NCI-H526 treated with DMSO at 0.1 percent for 48 hours (cell line): ENCODE data around the gene CACNB4.

Source experiments
- DNase-seq: peaks from one replicate; lab custom pipeline; 2025; lab: John Stamatoyannopoulos, UW

Gene CACNB4

DNA sequence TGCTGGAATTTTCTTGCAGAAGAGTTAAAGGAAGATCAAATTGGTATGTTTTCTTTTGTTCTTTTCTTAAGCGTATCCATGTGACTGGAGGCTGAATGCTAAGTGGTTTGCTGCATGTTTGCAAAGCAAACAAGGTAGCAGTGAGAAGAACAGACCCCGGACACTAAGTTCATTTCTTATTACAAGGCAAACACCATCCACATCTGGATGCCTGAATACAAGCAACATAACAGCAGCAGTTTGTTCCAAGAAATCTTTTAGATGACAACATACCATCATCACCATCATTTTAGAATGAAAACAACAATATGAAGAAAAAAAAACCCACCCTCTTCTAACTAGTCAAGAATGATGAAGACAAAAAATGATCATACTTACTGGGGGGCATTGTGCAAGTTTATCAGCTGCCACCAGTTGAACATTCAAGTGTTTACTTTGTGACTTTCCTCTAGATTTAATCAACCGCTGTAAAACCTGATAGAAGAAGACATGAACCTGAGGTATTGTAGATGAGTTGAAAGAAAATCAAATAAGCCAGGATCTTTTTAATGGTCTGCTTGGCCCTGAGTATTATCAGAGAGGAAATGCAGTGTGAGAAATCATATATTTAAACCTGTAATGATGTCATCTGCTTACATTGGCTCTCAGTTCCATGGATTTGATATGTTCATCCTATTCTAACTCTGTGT, 245.6 kb downstream of the CACNB4 start:
- no peak for DNase-seq

DNA sequence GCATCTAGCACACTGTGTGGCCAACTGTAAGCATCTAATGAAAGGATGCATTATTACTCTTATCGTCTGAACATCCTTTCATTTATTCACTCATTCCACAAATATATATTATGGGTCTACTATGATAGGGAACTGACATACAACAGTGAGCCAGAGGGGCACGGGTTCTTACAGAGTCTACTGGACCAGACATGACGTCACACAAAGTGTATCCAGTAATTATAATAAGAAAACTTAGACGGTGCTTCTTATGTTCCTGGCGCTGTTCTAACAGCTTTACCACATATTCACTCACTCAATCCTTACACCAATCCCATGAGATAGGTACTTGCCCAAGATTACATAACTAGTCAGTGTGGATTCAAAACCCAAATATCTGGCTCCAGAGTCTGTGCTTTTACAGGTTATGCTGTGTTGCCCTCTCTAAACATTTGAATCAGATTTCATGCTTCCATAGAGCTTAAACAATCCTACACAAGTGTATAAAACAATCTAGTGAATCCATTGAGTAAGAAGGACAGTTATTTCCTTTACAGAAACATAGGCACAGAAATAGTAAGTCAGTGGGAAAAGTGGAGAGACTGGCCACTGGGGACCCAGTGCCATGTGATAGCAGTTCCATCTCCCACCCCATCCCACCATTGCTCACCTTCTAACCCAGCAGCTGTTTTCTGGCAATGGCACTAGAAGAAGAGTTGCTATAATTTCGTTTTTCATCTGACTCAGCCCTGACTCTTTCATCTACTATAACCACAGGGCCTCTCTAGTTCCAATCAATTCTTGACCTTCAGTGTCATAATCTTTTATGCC, 246.4 kb downstream of the CACNB4 start:
- DNase-seq, result no peak

- no peak for DNase-seq
These were observed 247.1 kb downstream of the CACNB4 start for GRCh38 chr2:151851761-151852160.

DNA sequence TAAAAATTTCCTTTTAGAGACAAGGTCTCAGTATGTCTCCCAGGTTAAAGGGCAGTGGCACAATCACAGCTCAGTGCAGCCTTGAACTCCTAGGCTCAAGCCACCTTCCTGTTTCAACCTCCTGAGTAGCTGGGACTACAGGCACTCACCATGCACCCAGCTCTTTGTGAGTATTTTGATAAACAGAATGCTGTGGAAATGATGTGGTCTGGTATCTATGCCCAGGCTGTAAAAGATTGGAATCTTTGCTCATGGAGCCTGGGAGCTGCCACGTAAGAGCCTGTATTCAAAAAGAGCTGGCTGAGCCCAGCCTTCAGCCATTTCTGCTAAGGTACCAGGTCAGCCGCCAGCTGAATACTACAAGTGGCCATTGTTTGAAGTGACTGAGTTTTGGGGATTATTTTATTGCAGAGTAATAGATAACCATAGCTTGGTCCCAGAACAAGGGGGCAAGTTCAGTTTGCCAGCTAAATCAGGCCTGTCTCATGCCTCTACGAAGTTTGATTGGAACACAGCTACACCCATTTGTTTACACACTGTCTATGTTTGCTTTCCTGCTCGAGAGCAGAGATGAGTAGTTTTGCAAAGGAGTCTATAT, 249.3 kb downstream of the CACNB4 start:
- DNase-seq, result peak; percentile 74

DNA sequence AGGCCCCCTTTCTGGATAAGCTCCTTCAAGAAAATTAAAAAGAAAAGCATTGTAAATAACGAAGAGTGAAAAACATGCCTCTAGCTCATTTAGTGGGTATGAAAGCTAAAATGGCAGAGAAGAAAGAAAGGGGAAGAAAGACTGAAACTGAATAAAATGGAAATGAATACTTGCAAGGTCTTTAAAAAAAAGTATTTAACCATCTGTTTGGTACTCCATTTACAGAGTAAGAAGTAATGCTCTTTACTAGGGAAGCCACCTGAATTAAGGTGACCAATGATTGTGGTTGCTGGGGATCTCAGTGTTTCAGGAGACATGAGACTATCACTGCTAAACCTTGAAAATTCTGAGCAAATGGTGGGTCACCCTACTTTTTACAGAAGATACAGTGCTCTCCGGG, 253.0 kb downstream of the CACNB4 start:
- no peak for DNase-seq

GRCh38 chr2:151845481-151845880, 253.4 kb downstream of the CACNB4 start:
- no peak for DNase-seq

DNA sequence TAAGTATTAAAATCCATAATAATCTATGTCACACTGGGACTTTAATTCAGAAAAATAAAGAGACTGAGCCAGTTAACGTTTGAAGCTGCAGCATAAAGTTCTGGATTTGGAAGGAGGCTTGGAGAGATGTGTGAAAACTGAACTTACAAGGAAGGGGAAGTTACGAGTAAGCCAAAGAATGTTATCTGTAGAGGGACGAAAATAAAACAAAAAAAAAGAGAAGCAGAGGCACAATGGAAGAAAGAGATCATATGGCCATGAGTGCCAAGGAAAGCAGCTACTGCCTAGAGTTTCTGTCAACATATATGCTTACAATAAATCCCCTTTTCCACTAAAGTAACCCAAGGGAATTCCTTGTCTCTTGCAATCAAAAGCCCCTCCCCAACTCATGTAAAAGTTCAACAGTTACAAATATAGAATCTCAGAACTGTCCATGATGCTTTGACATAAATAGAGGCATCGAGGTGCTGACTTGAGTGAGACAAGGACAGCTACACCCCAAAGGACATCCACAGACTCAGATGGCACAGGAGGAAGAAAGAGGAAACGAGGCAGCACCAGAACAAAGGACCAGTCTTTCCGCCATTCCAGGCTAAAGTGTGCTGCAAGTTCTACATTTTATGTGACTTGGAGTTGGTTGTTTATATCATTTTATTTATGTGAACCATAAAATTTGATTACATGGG, 254.5 kb downstream of the CACNB4 start:
- DNase-seq, result no peak

DNA sequence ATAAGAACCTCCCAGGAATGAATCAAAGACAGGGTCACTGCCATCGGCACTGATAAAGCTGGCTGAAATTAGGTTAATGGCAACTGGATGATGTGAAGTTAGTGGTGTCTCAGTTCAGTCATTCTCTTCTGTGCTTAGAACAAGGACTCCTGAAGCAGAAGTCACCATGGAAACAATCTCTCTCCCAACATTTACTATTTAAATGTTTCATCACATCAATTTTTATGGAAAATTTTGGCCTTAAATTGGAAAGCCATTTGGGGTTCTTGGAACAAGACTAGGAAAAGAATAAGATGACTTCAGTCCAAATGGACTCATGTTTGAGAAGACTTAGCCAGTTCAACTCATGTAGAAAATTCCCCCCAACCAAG, 255.2 kb downstream of the CACNB4 start:
- no peak for DNase-seq

DNA sequence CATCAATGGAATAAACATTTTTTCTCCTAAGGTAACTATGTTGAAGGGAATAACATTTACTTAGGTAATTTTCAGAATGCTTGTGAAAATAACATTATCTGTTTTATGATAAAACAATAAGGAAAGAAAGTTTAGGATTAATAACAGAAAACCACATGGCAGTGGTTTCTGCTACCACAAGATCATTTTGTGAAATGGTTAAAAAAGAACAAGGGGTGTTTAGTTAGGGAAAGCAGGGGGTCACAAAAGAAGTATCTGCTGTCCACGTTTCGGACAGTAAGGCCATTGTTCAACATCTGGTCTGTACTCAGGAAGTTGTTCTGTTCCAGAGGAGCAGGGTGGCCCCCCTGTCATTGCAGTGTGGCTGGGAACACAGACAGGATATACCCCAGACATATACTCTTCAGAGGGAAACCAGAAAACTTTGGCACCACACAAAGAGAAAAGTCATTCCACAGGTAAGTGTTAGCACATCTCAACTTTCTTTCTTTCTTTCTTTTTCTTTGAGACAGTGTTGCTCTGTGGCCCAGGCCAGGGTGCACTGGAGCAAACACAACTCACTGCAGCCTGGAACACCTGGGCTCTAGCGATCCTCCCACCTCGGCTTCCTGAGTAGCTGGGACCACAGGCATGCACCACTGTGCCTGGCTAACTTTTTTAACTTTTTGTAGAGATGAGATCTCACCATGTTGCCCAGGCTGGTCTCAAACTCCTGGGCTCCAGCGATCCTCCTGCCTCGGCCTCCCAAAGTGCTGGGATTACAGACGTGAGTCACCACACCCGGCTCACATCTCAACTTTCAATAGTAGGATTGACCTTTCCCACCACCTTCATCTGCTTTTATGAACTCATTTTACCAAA, 255.8 kb downstream of the CACNB4 start:
- DNase-seq, result peak; percentile 34

DNA sequence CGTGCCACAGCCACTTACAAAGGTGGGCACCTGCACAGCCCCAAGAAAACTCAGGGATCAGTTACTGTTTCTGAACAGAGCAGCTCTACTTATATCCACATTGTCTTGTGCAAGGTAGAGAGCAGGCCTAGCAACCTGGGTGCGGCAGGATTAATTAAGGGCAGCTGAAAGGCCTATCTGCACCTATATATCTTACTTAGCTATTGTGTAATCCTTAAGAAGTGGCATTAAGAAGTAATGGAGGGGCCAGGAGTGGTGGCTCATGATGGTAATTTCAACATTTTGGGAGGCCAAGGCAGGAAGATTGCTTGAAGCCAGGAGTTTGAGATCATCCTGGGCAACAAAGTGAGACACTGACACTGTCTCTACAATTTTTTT, 257.8 kb downstream of the CACNB4 start:
- DNase-seq, result no peak

- no peak for DNase-seq
These were observed 258.4 kb downstream of the CACNB4 start for GRCh38 chr2:151840216-151841046.

DNA sequence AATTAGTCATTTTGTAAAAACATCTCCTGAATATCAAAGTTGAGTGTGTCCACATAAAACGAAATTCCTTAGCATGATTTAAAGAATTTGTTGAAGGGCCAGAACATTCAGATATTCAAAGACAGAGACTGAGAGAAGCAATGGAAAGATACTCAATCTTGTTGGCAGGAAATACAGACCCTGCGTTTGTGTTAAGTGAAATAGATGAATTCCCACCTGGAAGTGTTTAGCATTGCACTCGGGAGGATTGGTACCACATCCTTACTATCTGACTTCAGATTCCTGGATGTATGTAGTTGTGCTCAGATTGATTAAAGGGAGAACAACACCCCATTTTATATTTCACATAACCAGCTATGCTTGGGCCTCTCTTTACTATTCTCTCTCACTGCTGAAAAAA, 260.9 kb downstream of the CACNB4 start:
- no peak for DNase-seq

- DNase-seq, result no peak
These were observed 264.9 kb downstream of the CACNB4 start for GRCh38 chr2:151833984-151834383.

DNA sequence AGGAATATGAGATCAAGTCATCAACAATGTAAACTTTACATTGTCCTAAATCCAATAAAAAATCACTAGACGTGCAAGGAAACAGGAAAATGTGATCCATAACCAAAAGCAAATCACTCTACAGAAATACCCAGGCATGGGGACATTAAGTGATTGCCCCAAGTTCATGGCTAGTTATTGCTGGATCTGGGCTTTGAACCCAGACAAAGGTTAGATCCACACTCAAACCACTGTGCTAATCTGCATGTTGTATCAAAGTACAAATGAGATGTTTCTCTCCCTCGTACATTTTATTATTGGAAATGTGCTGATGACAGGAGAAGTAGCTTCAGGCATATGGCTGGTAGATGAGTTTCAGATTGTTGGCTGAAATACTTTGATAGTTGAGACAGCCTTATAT, 267.9 kb downstream of the CACNB4 start:
- no peak for DNase-seq

DNA sequence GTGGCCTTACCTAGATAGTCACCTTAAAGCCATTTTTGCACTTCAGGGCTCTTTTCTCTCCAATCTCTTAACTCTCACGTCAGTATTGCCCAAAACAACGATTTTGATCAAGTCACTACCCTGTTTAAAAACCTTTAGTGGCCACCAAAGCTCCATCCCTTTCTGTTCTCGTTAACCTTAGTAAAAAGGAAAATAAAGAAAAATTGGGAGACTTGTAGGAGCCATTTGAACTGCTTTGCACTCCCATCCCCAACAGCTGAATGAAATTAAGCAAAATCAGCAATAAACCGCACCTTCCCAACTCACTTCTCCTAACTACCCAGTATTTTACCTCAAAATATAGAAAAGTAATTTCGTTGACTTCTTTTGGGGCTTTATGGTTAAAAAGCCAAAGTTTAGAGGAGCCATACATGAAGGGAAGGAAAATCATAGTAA, 269.9 kb downstream of the CACNB4 start:
- no peak for DNase-seq

DNA sequence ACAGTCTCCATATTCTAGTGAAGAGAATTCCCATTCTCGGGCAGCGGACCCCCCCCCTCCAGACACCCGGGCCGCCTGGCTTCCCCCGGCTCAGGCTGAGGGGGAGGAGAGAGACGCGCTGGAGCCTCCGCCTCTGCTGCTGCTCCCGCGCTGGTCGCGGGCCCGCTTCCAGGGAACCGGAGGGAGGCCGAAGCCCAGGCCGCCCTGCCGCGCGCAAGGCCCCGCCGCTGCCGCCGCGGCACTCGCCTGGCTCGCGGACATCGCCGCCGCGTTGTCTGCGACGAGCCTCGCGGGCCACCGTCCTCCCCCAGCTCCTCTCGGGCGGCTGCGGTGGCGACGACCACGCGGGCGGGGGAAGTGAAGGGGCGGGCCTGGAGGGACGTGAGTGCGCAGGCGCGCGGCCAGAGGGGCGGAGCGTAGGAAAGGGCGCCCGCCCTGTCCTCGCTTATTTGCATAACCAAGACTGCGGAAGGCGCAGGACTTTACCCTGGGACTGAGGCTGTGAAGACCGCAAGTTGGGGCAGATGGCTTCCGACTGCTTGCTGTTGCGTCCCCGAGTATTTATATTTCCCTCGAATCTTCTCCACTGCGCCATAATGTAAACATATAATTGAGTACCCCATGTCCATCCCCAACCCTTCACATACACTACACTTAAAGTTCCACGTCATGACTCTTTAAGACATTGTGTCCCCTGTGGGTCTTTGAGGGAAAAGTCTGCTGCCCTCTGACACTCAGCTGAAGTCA, 270.5 kb downstream of the CACNB4 start, which contains the start of gene ARL5A:
ARL5A (minus strand) TSS at position 279 of the 747 bp plus-strand sequence; CDS start at position 34, 245 bp downstream.
- peak; percentile 92 for DNase-seq

GRCh38 chr2:151827564-151828142, 271.2 kb downstream of the CACNB4 start:
- no peak for DNase-seq

- DNase-seq, result peak; percentile 54
These were observed 272.1 kb downstream of the CACNB4 start for GRCh38 chr2:151826737-151827157.

GRCh38 chr2:151824886-151825285, 274.0 kb downstream of the CACNB4 start:
- no peak for DNase-seq
